Nephron progenitor cell (in vitro differentiated cells): ENCODE results near the gene PKHD1.

Experiments
- DNase-seq: peaks from one replicate; pipeline ENCODE4 v3.0.0; 2021
- H3K27ac Mint-ChIP-seq: 2 replicates; pipeline ENCODE4 v1.8.0; 2021; ENCODE audit warnings: mild to moderate bottlenecking, moderate library complexity, mixed read lengths
- H3K27me3 Mint-ChIP-seq: 2 replicates; pipeline ENCODE4 v1.8.0; 2021; ENCODE audit warnings: mild to moderate bottlenecking, low read depth, mixed read lengths; ENCODE audit not compliant: poor library complexity
- H3K36me3 Mint-ChIP-seq: 2 replicates; pipeline ENCODE4 v1.8.0; 2021; ENCODE audit warnings: low read depth, mixed read lengths
- H3K4me1 Mint-ChIP-seq: 2 replicates; pipeline ENCODE4 v1.8.0; 2021; ENCODE audit warnings: mixed read lengths
- H3K4me3 Mint-ChIP-seq: 2 replicates; pipeline ENCODE4 v1.8.0; 2021; ENCODE audit warnings: mild to moderate bottlenecking, moderate library complexity, mixed read lengths
- H3K9me3 Mint-ChIP-seq: 2 replicates; pipeline ENCODE4 v1.8.0; 2021; ENCODE audit warnings: mild to moderate bottlenecking, moderate library complexity, mixed read lengths
- CTCF ChIP-seq: fragments of 200-600 bp; sonication (generic); IDR thresholded peaks from 2 replicates; pipeline ENCODE4 v1.5.0; 2021; ENCODE audit warnings: antibody characterized with exemption

Gene PKHD1

DNA sequence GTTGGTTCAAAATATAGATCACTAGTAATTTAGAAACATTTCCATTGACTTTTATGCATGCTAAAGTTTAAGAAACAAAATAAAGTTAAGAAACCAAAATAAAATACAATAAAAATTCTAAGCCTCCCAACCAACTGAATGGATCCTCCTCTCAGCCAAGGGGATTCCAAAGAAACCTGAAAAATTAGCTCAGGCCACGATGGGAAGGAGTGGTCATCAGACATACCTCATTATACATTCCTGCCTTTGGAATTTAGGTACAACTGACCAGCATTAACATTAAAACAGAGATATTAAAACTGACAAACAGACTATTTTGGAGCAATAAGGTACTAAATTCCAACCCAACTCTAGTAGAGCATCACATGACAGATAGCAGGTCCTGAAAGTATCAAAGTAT lies 275.2 kb downstream of the PKHD1 start:
- TF ChIP-seq CTCF, result no peak
- DNase-seq, result no peak
- H3K27ac Mint-ChIP-seq, result no peak overlapping the region
- H3K27me3 Mint-ChIP-seq, result no peaks in the 10 kb centered on the region
- H3K36me3 Mint-ChIP-seq, result no peaks in the 10 kb centered on the region
- no peak overlapping the region for H3K4me3 Mint-ChIP-seq
- peaks cover 21% of the 10 kb centered on the region for H3K4me1 Mint-ChIP-seq
- H3K9me3 Mint-ChIP-seq, result peaks cover 9% of the 10 kb centered on the region

DNA sequence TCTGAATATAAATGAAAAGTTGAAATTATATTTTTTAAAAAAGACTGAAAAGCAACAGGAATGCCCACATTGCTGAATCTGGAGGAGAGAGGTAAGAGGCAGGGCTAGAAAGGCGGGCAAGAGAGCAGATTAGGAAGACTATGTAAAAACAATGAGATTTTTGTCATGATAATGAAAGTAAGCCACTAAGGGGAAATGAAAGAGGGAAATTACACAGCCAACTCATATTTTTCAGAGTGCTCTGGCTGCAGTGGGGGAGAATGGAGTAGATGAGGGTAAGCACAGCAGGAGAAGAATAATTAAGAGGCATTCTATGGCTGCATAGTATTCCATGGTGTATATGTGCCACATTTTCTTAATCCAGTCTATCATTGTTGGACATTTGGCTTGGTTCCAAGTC lies 281.9 kb downstream of the PKHD1 start:
- H3K4me1 Mint-ChIP-seq, result peaks cover under 1% of the 10 kb centered on the region
- peaks cover 4% of the 10 kb centered on the region for H3K27me3 Mint-ChIP-seq
- H3K27ac Mint-ChIP-seq, result no peak overlapping the region
- no peak overlapping the region for H3K4me3 Mint-ChIP-seq
- H3K9me3 Mint-ChIP-seq, result peaks cover 3% of the 10 kb centered on the region
- H3K36me3 Mint-ChIP-seq, result no peaks in the 10 kb centered on the region
- DNase-seq, result no peak
- no peak for TF ChIP-seq CTCF

GRCh38 chr6:51800603-51801002 lies 286.8 kb downstream of the PKHD1 start:
- H3K36me3 Mint-ChIP-seq, result no peaks in the 10 kb centered on the region
- peaks cover 6% of the 10 kb centered on the region for H3K4me1 Mint-ChIP-seq
- no peak overlapping the region for H3K4me3 Mint-ChIP-seq
- no peak for TF ChIP-seq CTCF
- H3K27ac Mint-ChIP-seq, result no peak overlapping the region
- H3K9me3 Mint-ChIP-seq, result peaks cover 32% of the 10 kb centered on the region
- peak; percentile 2 for DNase-seq
- peaks cover 3% of the 10 kb centered on the region for H3K27me3 Mint-ChIP-seq

DNA sequence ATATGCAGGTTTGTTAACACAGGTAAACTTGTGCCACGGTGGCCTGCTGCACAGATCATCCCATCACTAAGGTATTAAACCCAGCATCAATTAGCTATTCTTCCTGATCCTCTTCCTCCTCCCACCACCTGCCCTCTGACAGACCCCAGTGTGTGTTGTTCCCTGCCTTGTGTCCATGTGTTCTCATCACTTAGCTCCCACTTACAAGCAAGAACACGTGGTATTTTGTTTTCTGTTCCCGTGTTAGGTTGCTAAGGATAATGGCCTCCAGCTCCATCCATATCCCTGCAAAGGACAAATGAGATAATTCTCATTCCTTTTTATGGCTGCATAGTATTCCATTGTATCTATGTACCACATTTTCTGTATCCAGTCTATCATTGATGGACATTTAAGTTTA lies 294.0 kb downstream of the PKHD1 start:
- H3K9me3 Mint-ChIP-seq, result peaks cover 33% of the 10 kb centered on the region
- H3K27me3 Mint-ChIP-seq, result no peaks in the 10 kb centered on the region
- no peak for TF ChIP-seq CTCF
- DNase-seq, result no peak
- no peak overlapping the region for H3K4me3 Mint-ChIP-seq
- no peaks in the 10 kb centered on the region for H3K36me3 Mint-ChIP-seq
- H3K27ac Mint-ChIP-seq, result no peak overlapping the region
- H3K4me1 Mint-ChIP-seq, result no peaks in the 10 kb centered on the region

DNA sequence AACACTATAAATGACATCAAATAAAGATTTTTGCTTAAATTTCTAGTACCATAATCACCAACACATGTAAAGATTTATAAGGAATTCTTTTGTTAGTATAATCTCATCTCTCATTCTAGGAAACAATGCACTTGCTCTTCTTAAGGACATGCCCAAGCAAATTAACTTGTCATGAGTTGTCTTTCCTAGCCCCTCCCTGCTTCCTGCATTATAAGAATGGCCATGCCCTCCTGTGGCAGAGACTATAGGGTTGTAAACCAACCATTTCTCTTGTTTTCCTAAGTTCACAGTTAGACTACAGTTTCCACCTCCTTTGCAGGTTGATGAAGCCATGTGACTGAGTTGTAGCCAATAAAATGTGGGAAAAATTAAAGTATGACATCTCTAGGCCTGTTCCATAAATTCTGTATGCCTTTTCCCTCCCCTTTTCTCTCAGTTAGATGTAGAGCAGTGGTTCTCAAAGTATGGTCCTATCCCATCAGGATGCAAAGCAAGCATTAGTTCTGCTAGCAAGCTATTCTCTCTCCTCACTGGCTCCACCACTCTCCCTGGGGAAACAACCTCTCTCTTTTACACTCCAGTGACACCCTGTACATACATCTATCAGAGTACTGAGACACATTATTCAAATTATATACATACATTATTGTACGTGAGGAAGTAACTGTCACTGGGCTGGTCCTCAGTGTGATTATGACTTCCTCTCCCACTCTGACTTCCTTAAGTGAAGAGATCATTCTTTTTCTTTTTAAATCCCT lies 295.0 kb downstream of the PKHD1 start:
- no peak for TF ChIP-seq CTCF
- DNase-seq, result no peak
- Mint-ChIP-seq H3K27ac (no peak overlapping the region), H3K36me3 (no peaks in the 10 kb centered on the region), H3K9me3 (peaks cover 26% of the 10 kb centered on the region), H3K4me1 (no peaks in the 10 kb centered on the region), H3K4me3 (no peak overlapping the region), H3K27me3 (no peaks in the 10 kb centered on the region)

- no peak overlapping the region for H3K27ac Mint-ChIP-seq
- no peak for TF ChIP-seq CTCF
- H3K4me1 Mint-ChIP-seq, result no peaks in the 10 kb centered on the region
- H3K27me3 Mint-ChIP-seq, result no peaks in the 10 kb centered on the region
- no peaks in the 10 kb centered on the region for H3K36me3 Mint-ChIP-seq
- no peak for DNase-seq
- no peak overlapping the region for H3K4me3 Mint-ChIP-seq
- peaks cover 12% of the 10 kb centered on the region for H3K9me3 Mint-ChIP-seq
These were observed 296.5 kb downstream of the PKHD1 start for GRCh38 chr6:51790946-51791345.
